ENCODE data around the gene ARFGAP1.

DNA sequence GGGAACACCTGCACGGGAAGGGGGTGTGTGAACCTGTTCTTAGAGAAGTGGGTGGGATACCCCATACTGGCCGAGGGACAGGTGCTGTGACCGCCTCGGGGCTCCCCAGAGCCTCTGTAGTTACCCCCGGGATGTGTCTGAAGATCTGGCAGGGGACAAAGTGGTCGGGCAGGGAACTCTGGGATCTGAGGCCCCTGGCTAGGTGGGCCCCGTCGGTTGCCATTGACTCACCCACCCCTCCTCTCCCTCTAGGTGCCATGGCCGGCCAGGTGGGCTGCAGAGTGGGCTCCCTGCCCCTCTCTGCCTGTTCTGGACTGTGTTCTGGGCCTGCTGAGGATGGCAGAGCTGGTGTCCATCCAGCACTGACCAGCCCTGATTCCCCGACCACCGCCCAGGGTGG is 32.6 kb upstream of the ARFGAP1 start:
- TF ChIP-seq, protein P1, sequence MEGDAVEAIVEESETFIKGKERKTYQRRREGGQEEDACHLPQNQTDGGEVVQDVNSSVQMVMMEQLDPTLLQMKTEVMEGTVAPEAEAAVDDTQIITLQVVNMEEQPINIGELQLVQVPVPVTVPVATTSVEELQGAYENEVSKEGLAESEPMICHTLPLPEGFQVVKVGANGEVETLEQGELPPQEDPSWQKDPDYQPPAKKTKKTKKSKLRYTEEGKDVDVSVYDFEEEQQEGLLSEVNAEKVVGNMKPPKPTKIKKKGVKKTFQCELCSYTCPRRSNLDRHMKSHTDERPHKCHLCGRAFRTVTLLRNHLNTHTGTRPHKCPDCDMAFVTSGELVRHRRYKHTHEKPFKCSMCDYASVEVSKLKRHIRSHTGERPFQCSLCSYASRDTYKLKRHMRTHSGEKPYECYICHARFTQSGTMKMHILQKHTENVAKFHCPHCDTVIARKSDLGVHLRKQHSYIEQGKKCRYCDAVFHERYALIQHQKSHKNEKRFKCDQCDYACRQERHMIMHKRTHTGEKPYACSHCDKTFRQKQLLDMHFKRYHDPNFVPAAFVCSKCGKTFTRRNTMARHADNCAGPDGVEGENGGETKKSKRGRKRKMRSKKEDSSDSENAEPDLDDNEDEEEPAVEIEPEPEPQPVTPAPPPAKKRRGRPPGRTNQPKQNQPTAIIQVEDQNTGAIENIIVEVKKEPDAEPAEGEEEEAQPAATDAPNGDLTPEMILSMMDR (optimal IDR thresholded peaks at IDR 0.05 in 1 of 3, IDR thresholded peaks at IDR 0.05 in 1 of 3, conservative IDR thresholded peaks at IDR 0.05 in 1 of 3; ENCODE audit: extremely low read depth in 1 of 3, insufficient read depth in 2 of 3, low read length in 3 of 3) = no peak
- TF ChIP-seq EZH2 (IDR thresholded peaks at IDR 0.05; ENCODE audit: low read length) = no peak
